ENCODE results near the gene ISCU. TPM values are rescaled to one million over a fixed set of nuclear protein-coding genes. Genes with fewer than 3 reads are reported as not detected.

Gene ISCU
- polyA plus RNA-seq, 1 of the 3 experiments (the other 2 are of a cell fraction): 165 TPM

GRCh38 chr12:108604208-108604941, 42.0 kb downstream of the ISCU start:
- Histone ChIP-seq H2AFZ (ENCODE audit: low read depth) (no peak overlapping the region), H3K9me2 (no peaks in the 10 kb centered on the region), H3K4me2 (no peak overlapping the region), H3K79me2 (ENCODE audit: insufficient read depth) (no peaks in the 10 kb centered on the region), H3K9ac (no peak overlapping the region), H3K27me3 (ENCODE audit: insufficient read depth) (no peaks in the 10 kb centered on the region), H3K36me3 (replicated peaks in 1 of 2; ENCODE audit: control insufficient read depth in 1 of 2, insufficient read depth in 2 of 2, low read length in 1 of 2) (no peaks in the 10 kb centered on the region), H3K9me3 (no peaks in the 10 kb centered on the region), H3K4me1 (ENCODE audit: control insufficient read depth in 1 of 2, insufficient read depth in 2 of 2, low read depth in 1 of 2, low read length in 1 of 2) (peaks cover under 1 to 11% of the 10 kb centered on the region in 2 experiments; a peak in 2 of 4 replicates), H4K20me1 (ENCODE audit: insufficient read depth) (no peaks in the 10 kb centered on the region), H3K27ac (ENCODE audit: low read depth in 2 of 2, low read length in 1 of 2) (no peak overlapping the region), H3K4me3 (ENCODE audit: low read depth in 2 of 2, low read length in 1 of 2) (no peak overlapping the region), H3F3A (replicated peaks; ENCODE audit: insufficient read depth) (peaks cover 4% of the 10 kb centered on the region)
- POLR2A ChIA-PET: interaction anchor here (0.6 kb wide), 1 partner anchor 40 kb away, joined by 4 read pairs; no protein-coding TSS in a partner anchor
- no peak for TF ChIP-seq RCOR1 (IDR thresholded peaks at IDR 0.05; ENCODE audit: low read length)
- no peak for TF ChIP-seq TEAD4 (IDR thresholded peaks at IDR 0.05; ENCODE audit: borderline replicate concordance, insufficient read depth)
- WGBS (ENCODE audit: low lambda C conversion rate): 70% methylated on average over 14 of the region's 14 CpGs
- CTCF ChIA-PET: interaction anchor here (1.3 to 7.2 kb wide), 2 partner anchors 13 to 33 kb away, joined by 4 to 63 read pairs; no protein-coding TSS in a partner anchor
- DNase-seq: no peak

- CTCF ChIA-PET: interaction anchor here (1.3 to 7.2 kb wide), 2 partner anchors 13 to 34 kb away, joined by 4 to 63 read pairs; no protein-coding TSS in a partner anchor
- H3K27ac ChIP-seq (ENCODE audit: low read depth in 2 of 2, low read length in 1 of 2): no peak overlapping the region
- no peaks in the 10 kb centered on the region for H3K27me3 ChIP-seq (ENCODE audit: insufficient read depth)
- no peaks in the 10 kb centered on the region for H3K9me3 ChIP-seq
- no peaks in the 10 kb centered on the region for H3K79me2 ChIP-seq (ENCODE audit: insufficient read depth)
- TF ChIP-seq MAX (IDR thresholded peaks at IDR 0.05; ENCODE audit: low read depth) (no peak), MXI1 (IDR thresholded peaks at IDR 0.05; ENCODE audit: low read depth, low read length) (no peak), SMC3 (IDR thresholded peaks at IDR 0.05; ENCODE audit: low read depth, low read length) (no peak), RFX5 (IDR thresholded peaks at IDR 0.05; ENCODE audit: low read length) (no peak), RCOR1 (IDR thresholded peaks at IDR 0.05; ENCODE audit: low read length) (no peak)
- TF ChIP-seq, protein P1, sequence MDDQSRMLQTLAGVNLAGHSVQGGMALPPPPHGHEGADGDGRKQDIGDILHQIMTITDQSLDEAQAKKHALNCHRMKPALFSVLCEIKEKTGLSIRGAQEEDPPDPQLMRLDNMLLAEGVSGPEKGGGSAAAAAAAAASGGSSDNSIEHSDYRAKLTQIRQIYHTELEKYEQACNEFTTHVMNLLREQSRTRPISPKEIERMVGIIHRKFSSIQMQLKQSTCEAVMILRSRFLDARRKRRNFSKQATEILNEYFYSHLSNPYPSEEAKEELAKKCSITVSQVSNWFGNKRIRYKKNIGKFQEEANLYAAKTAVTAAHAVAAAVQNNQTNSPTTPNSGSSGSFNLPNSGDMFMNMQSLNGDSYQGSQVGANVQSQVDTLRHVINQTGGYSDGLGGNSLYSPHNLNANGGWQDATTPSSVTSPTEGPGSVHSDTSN (IDR thresholded peaks at IDR 0.05): no peak
- peaks cover 4% of the 10 kb centered on the region for H3F3A ChIP-seq (replicated peaks; ENCODE audit: insufficient read depth)
- no peaks in the 10 kb centered on the region for H3K9me2 ChIP-seq
- H3K4me1 ChIP-seq (ENCODE audit: control insufficient read depth in 1 of 2, insufficient read depth in 2 of 2, low read depth in 1 of 2, low read length in 1 of 2): peaks cover 7 to 19% of the 10 kb centered on the region in 2 experiments; a peak in 3 of 4 replicates
- H3K36me3 ChIP-seq (replicated peaks in 1 of 2; ENCODE audit: control insufficient read depth in 1 of 2, insufficient read depth in 2 of 2, low read length in 1 of 2): no peaks in the 10 kb centered on the region
- no peak overlapping the region for H2AFZ ChIP-seq (ENCODE audit: low read depth)
- POLR2A ChIA-PET: interaction anchor here (1.1 kb wide), 1 partner anchor 12 kb away, joined by 3 read pairs; no protein-coding TSS in a partner anchor
- no peak overlapping the region for H3K9ac ChIP-seq
- no peak overlapping the region for H3K4me2 ChIP-seq
- no peak overlapping the region for H3K4me3 ChIP-seq (ENCODE audit: low read depth in 2 of 2, low read length in 1 of 2)
- no peaks in the 10 kb centered on the region for H4K20me1 ChIP-seq (ENCODE audit: insufficient read depth)
- no peak for DNase-seq
- 55% methylated on average over 3 of the region's 3 CpGs for WGBS (ENCODE audit: low lambda C conversion rate)
Measured at GRCh38 chr12:108605000-108605689, 42.7 kb downstream of the ISCU start.

All from SK-N-SH (cell line).